ENCODE results near the gene SRR. TPM values are rescaled to one million over a fixed set of nuclear protein-coding genes. Genes with fewer than 3 reads are reported as not detected.

Gene SRR
- total and polyA plus RNA-seq, 10 of the 15 experiments (the other 5 are each of a cell fraction or from before 2014, with no cell fraction given), result 11.7 to 33.9 (median 20.2) TPM

DNA sequence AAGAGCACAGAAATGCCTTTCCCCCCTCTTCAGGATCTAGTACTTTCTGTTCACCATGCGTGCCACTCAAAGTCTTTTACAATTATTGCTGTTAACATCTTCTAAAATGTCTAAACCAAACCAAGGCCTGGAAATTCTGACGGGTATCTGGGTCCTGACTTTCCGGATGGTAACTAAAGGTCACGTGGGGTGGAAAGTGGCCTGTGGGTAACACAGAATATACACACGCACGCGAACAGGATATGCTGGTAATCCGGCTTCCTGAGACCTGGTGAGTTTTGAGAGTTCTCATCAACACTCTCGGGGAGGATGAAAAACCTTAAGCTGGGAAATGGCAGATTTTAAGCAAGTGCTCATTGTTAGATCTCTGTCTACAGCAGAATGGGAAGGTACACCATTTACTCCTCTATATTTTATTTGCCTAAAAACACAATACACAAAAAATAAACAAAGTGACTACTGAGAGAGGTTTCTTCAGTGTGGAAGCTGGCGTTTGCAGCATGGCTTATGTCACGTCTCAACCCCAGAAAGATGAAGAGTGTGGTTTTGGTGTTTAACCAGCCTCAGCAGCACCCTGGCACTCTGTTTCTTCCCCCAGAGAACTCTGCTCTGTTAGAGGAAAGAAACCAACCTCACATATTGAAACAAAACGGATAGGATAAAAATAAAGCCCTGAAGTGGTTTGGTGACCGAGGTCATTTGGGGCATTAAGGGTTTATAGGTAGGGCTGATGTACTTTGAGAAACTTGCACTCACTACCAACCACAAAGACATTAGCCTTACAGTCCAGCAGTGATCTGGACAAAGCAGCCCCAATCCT lies 37.5 kb upstream of the SRR start (continued):
- TF ChIP-seq, protein P1, sequence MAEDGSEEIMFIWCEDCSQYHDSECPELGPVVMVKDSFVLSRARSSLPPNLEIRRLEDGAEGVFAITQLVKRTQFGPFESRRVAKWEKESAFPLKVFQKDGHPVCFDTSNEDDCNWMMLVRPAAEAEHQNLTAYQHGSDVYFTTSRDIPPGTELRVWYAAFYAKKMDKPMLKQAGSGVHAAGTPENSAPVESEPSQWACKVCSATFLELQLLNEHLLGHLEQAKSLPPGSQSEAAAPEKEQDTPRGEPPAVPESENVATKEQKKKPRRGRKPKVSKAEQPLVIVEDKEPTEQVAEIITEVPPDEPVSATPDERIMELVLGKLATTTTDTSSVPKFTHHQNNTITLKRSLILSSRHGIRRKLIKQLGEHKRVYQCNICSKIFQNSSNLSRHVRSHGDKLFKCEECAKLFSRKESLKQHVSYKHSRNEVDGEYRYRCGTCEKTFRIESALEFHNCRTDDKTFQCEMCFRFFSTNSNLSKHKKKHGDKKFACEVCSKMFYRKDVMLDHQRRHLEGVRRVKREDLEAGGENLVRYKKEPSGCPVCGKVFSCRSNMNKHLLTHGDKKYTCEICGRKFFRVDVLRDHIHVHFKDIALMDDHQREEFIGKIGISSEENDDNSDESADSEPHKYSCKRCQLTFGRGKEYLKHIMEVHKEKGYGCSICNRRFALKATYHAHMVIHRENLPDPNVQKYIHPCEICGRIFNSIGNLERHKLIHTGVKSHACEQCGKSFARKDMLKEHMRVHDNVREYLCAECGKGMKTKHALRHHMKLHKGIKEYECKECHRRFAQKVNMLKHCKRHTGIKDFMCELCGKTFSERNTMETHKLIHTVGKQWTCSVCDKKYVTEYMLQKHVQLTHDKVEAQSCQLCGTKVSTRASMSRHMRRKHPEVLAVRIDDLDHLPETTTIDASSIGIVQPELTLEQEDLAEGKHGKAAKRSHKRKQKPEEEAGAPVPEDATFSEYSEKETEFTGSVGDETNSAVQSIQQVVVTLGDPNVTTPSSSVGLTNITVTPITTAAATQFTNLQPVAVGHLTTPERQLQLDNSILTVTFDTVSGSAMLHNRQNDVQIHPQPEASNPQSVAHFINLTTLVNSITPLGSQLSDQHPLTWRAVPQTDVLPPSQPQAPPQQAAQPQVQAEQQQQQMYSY (CRISPR knock-in tag; IDR thresholded peaks at IDR 0.05), result peak; percentile 38; the same call in 1 of the 2 replicates
- TF ChIP-seq SPI1 (IDR thresholded peaks at IDR 0.05; ENCODE audit: borderline replicate concordance, insufficient read depth, low read depth, low read length) (no peak), SREBF2 (IDR thresholded peaks at IDR 0.05; ENCODE audit: low read length) (no peak), ZNF217 (IDR thresholded peaks at IDR 0.05) (no peak), KAT2A (conservative IDR thresholded peaks at IDR 0.05; ENCODE audit: control insufficient read depth, low read depth, low read length) (no peak), STAT1 (conservative IDR thresholded peaks at IDR 0.05) (no peak), BHLHE40 (IDR thresholded peaks at IDR 0.05; ENCODE audit: borderline replicate concordance in 1 of 2, low read depth in 2 of 2, low read length in 1 of 2) (peak; percentile 91), NFIC (IDR thresholded peaks at IDR 0.05; ENCODE audit: low read depth, low read length) (peak; percentile 92), EED (IDR thresholded peaks at IDR 0.05; ENCODE audit: low read depth) (peak; percentile 82), IKZF2 (IDR thresholded peaks at IDR 0.05) (peak; percentile 88 to 90), ZNF24 (IDR thresholded peaks at IDR 0.05) (no peak), CBFB (IDR thresholded peaks at IDR 0.05; ENCODE audit: low read depth) (peak; percentile 74), YBX1 (IDR thresholded peaks at IDR 0.05) (no peak), ZNF622 (IDR thresholded peaks at IDR 0.05) (no peak), PAX8 (IDR thresholded peaks at IDR 0.05) (0 out of 2 replicates have a peak, but pooled peaks have one; percentile 23), CHD4 (IDR thresholded peaks at IDR 0.05) (no peak), MXI1 (IDR thresholded peaks at IDR 0.05; ENCODE audit: low read depth, low read length) (peak; percentile 63), POLR2AphosphoS2 (IDR thresholded peaks at IDR 0.05; ENCODE audit: low read depth, low read length) (no peak)
- TF ChIP-seq, protein P2, sequence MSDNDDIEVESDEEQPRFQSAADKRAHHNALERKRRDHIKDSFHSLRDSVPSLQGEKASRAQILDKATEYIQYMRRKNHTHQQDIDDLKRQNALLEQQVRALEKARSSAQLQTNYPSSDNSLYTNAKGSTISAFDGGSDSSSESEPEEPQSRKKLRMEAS (IDR thresholded peaks at IDR 0.05; ENCODE audit: low read depth, low read length), result peak; percentile 73
- TF ChIP-seq, protein P3, sequence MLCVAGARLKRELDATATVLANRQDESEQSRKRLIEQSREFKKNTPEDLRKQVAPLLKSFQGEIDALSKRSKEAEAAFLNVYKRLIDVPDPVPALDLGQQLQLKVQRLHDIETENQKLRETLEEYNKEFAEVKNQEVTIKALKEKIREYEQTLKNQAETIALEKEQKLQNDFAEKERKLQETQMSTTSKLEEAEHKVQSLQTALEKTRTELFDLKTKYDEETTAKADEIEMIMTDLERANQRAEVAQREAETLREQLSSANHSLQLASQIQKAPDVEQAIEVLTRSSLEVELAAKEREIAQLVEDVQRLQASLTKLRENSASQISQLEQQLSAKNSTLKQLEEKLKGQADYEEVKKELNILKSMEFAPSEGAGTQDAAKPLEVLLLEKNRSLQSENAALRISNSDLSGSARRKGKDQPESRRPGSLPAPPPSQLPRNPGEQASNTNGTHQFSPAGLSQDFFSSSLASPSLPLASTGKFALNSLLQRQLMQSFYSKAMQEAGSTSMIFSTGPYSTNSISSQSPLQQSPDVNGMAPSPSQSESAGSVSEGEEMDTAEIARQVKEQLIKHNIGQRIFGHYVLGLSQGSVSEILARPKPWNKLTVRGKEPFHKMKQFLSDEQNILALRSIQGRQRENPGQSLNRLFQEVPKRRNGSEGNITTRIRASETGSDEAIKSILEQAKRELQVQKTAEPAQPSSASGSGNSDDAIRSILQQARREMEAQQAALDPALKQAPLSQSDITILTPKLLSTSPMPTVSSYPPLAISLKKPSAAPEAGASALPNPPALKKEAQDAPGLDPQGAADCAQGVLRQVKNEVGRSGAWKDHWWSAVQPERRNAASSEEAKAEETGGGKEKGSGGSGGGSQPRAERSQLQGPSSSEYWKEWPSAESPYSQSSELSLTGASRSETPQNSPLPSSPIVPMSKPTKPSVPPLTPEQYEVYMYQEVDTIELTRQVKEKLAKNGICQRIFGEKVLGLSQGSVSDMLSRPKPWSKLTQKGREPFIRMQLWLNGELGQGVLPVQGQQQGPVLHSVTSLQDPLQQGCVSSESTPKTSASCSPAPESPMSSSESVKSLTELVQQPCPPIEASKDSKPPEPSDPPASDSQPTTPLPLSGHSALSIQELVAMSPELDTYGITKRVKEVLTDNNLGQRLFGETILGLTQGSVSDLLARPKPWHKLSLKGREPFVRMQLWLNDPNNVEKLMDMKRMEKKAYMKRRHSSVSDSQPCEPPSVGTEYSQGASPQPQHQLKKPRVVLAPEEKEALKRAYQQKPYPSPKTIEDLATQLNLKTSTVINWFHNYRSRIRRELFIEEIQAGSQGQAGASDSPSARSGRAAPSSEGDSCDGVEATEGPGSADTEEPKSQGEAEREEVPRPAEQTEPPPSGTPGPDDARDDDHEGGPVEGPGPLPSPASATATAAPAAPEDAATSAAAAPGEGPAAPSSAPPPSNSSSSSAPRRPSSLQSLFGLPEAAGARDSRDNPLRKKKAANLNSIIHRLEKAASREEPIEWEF (IDR thresholded peaks at IDR 0.05; ENCODE audit: insufficient replicate concordance, low read depth, low read length), result peak; percentile 70
